H9 (cell line): ENCODE results near the gene NODAL. TPM values are rescaled to one million over a fixed set of nuclear protein-coding genes. Genes with fewer than 3 reads are reported as not detected.
A peak's percentile ranks its signal among the peaks of the same experiment; 100 is the strongest.

Experiments
- DNase-seq: peaks from one replicate; pipeline ENCODE4 v3.0.0-alpha.2; 2017
- H2AFZ ChIP-seq: one replicate; pipeline ENCODE4 v1.6.1; 2013; ENCODE audit warnings: mild to moderate bottlenecking, low read length, control low read depth, moderate library complexity
- H2AK5ac ChIP-seq: 2 replicates; pipeline ENCODE4 v1.6.1; 2013; ENCODE audit warnings: low read length, control low read depth, mixed read lengths; ENCODE audit not compliant: insufficient read length
- H2BK120ac ChIP-seq: one replicate; pipeline ENCODE4 v1.6.1; 2013; ENCODE audit warnings: low read depth, mild to moderate bottlenecking, low read length, control low read depth, inconsistent platforms; ENCODE audit not compliant: poor library complexity, severe bottlenecking
- H2BK12ac ChIP-seq: 2 replicates; pipeline ENCODE4 v1.6.1; 2013; ENCODE audit warnings: low read length, control low read depth, mixed read lengths, low read depth; ENCODE audit not compliant: insufficient read length
- H2BK15ac ChIP-seq: 2 replicates; pipeline ENCODE4 v1.6.1; 2013; ENCODE audit warnings: low read depth, low read length, control low read depth
- H2BK20ac ChIP-seq: one replicate; pipeline ENCODE4 v1.6.1; 2013; ENCODE audit warnings: low read depth, mild to moderate bottlenecking, low read length, control low read depth, inconsistent platforms; ENCODE audit not compliant: poor library complexity, severe bottlenecking
- H2BK5ac ChIP-seq: 2 replicates; pipeline ENCODE4 v1.6.1; 2013; ENCODE audit warnings: low read length, control low read depth, mixed read lengths; ENCODE audit not compliant: insufficient read length
- H3K14ac ChIP-seq: 2 replicates; pipeline ENCODE4 v1.6.1; 2013; ENCODE audit warnings: low read length, control low read depth; ENCODE audit not compliant: insufficient read depth
- H3K18ac ChIP-seq: 2 replicates; pipeline ENCODE4 v1.6.1; 2013; ENCODE audit warnings: low read depth, mild to moderate bottlenecking, mixed read lengths, low read length, control low read depth; ENCODE audit not compliant: insufficient read length
- H3K23ac ChIP-seq: 2 replicates; pipeline ENCODE4 v1.6.1; 2013; ENCODE audit warnings: low read length, control low read depth, mixed read lengths, low read depth; ENCODE audit not compliant: insufficient read length
- H3K23me2 ChIP-seq: 2 replicates; pipeline ENCODE4 v1.6.1; 2013; ENCODE audit warnings: low read depth, mild to moderate bottlenecking, mixed read lengths, low read length, control low read depth; ENCODE audit not compliant: insufficient read length, poor library complexity, severe bottlenecking
- H3K27ac ChIP-seq: 2 replicates; pipeline ENCODE4 v1.5.1; 2013; ENCODE audit warnings: low read length, control low read depth, mixed read lengths, low read depth; ENCODE audit not compliant: insufficient read length
- H3K27me3 ChIP-seq: 2 replicates; pipeline ENCODE4 v1.6.1; 2013; ENCODE audit warnings: low read length, control low read depth, inconsistent platforms; ENCODE audit not compliant: insufficient read depth
- H3K4ac ChIP-seq: 2 replicates; pipeline ENCODE4 v1.6.1; 2013; ENCODE audit warnings: low read depth, mild to moderate bottlenecking, control low read depth, inconsistent platforms, low read length, moderate library complexity
- H3K4me1 ChIP-seq: 2 replicates; pipeline ENCODE4 v1.6.1; 2013; ENCODE audit warnings: low read length, control low read depth, inconsistent platforms; ENCODE audit not compliant: insufficient read depth
- H3K4me2 ChIP-seq: 2 replicates; pipeline ENCODE4 v1.6.1; 2013; ENCODE audit warnings: low read length, control low read depth, mixed read lengths; ENCODE audit not compliant: insufficient read length, insufficient read depth
- H3K56ac ChIP-seq: 2 replicates; pipeline ENCODE4 v1.6.1; 2013; ENCODE audit warnings: low read depth, mild to moderate bottlenecking, mixed read lengths, low read length, control low read depth; ENCODE audit not compliant: insufficient read length
- H3K79me1 ChIP-seq: 2 replicates; pipeline ENCODE4 v1.6.1; 2013; ENCODE audit warnings: low read depth, mild to moderate bottlenecking, moderate library complexity, low read length, control low read depth, inconsistent platforms; ENCODE audit not compliant: insufficient read depth, poor library complexity, severe bottlenecking
- H3K79me2 ChIP-seq: 2 replicates; pipeline ENCODE4 v1.6.1; 2013; ENCODE audit warnings: low read length, control low read depth, inconsistent platforms; ENCODE audit not compliant: insufficient read depth
- H3K9ac ChIP-seq: 2 replicates; pipeline ENCODE4 v1.6.1; 2013; ENCODE audit warnings: low read length, control low read depth, mixed read lengths; ENCODE audit not compliant: insufficient read length; ENCODE audit errors: extremely low read depth
- H3K9me3 ChIP-seq: one replicate; pipeline ENCODE4 v1.6.1; 2013; ENCODE audit warnings: low read depth, low read length, inconsistent platforms; ENCODE audit not compliant: control insufficient read depth
- H3T11ph ChIP-seq: one replicate; pipeline ENCODE4 v1.6.1; 2013; ENCODE audit warnings: mild to moderate bottlenecking, low read length, control low read depth, inconsistent platforms
- H4K20me1 ChIP-seq: one replicate; pipeline ENCODE4 v1.6.1; 2013; ENCODE audit not compliant: control insufficient read depth, insufficient read length, insufficient read depth
- H4K5ac ChIP-seq: 2 replicates; pipeline ENCODE4 v1.6.1; 2013; ENCODE audit warnings: low read depth, mild to moderate bottlenecking, mixed read lengths, low read length, control low read depth; ENCODE audit not compliant: insufficient read length
- H4K8ac ChIP-seq: replicated peaks from 2 replicates; pipeline ENCODE4 v1.6.1; 2013; ENCODE audit warnings: low read length, control low read depth, mixed read lengths, low read depth; ENCODE audit not compliant: insufficient read length
- H4K91ac ChIP-seq: 2 replicates; pipeline ENCODE4 v1.6.1; 2013; ENCODE audit warnings: low read depth, mild to moderate bottlenecking, moderate library complexity, mixed read lengths, low read length, control low read depth; ENCODE audit not compliant: insufficient read length
- H3K27ac Mint-ChIP-seq, 3 experiments: 2 replicates in 2 of 3; 3 replicates in 1 of 3; pipeline ENCODE4 v1.8.0; 2020 to 2021; ENCODE audit warnings: mixed read lengths in 3 of 3, mild to moderate bottlenecking in 1 of 3, moderate library complexity in 1 of 3
- H3K27me3 Mint-ChIP-seq: 2 replicates; pipeline ENCODE4 v1.8.0; 2021; ENCODE audit warnings: low read depth, mild to moderate bottlenecking, moderate library complexity, mixed read lengths
- H3K36me3 Mint-ChIP-seq, 3 experiments: 2 replicates in 2 of 3; 3 replicates in 1 of 3; pipeline ENCODE4 v1.8.0; 2020 to 2021; ENCODE audit warnings: low read depth in 3 of 3, mixed read lengths in 3 of 3; ENCODE audit not compliant: insufficient read depth in 1 of 3
- H3K4me1 Mint-ChIP-seq, 2 experiments: 2 replicates each; pipeline ENCODE4 v1.8.0; 2020; ENCODE audit warnings: mixed read lengths in 2 of 2
- H3K4me3 Mint-ChIP-seq, 2 experiments: 2 replicates in 1 of 2; 3 replicates in 1 of 2; pipeline ENCODE4 v1.8.0; 2020 to 2021; ENCODE audit warnings: mild to moderate bottlenecking in 2 of 2, mixed read lengths in 2 of 2, moderate library complexity in 1 of 2
- H3K9me3 Mint-ChIP-seq, 2 experiments: 2 replicates in 1 of 2; 3 replicates in 1 of 2; pipeline ENCODE4 v1.8.0; 2020; ENCODE audit warnings: mild to moderate bottlenecking in 2 of 2, mixed read lengths in 2 of 2, moderate library complexity in 1 of 2
- WGBS: extraction: QIAGEN DNeasy Blood & Tissue Kit; methylation state at CpG from one replicate; pipeline ENCODE4 v1.1.7; 2013; ENCODE audit warnings: missing lambda C conversion rate, low lambda C conversion rate, mixed read lengths; ENCODE audit not compliant: insufficient read length; ENCODE audit errors: extremely low coverage; 5-methylcytosine and 5-hydroxymethylcytosine counted together
- total RNA-seq: library from RNA; stranded (reverse); gene quantifications from 2 replicates; pipeline ENCODE4 v1.2.1, GENCODE V29; 2021
- TF ChIP-seq, protein P1 (sequence below): fragments of 200-600 bp; sonication (generic); conservative IDR thresholded peaks from 3 replicates; pipeline ENCODE4 v1.8.0; 2021; ENCODE audit warnings: antibody characterized with exemption, mild to moderate bottlenecking

Gene NODAL
- total RNA-seq, 1 experiment from 2014 or later, result 80.7 TPM

DNA sequence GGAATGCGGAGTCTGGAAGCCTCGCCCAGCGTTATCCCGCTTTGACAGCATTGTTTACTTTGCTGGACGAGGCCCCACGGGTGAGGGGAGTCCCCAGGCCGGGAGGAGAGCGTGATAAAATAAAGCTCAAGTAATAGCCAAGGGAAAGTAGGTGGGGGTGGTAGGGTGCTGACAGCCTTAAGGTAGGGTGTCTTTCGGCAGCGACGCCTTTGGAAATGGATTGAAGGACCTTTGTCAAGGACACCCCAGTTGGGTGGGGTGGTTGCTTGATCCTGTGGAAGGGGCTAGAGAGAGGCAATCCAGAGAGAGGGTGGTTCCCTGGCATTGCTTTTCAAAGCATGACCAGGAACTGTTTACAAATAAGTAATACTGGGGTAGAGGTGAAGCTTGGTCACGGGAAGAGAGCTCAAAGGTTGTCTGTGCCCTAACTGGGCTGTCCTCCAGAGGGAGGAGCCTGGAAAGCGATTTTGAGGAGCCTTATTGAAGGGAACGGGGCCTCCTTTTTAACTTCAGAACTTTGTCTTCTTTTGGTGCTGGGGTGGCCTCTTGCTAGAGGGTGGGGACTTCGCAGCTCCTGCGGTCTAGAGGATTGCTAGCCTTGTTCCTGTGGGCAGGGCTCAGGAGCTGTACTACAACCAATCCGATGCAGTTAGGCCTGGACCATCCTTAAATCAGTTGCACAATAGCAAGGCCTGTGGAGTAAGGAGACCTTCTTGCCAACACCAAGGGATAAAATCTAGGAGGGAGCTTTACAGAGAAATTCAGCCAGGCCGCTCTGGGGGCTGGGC is 36.2 kb downstream of the NODAL start:
- no peaks in the 10 kb centered on the region for H3K9me3 ChIP-seq
- H2BK12ac ChIP-seq, result no peak overlapping the region
- no peak overlapping the region for H2BK15ac ChIP-seq
- peak overlapping the region; percentile 96 for H3K9ac ChIP-seq
- Mint-ChIP-seq H3K9me3 (peaks cover 6 to 12% of the 10 kb centered on the region in 2 experiments; a peak in 4 of 5 replicates), H3K27ac (peak overlapping the region in 2 of 3 experiments; percentile 95 to 96; a peak in 4 of 7 replicates), H3K4me3 (peak overlapping the region; percentile 92 to 99), H3K27me3 (no peaks in the 10 kb centered on the region), H3K36me3 (peaks cover 30 to 32% (median 30%) of the 10 kb centered on the region in 3 experiments), H3K4me1 (peaks cover 37 to 39% of the 10 kb centered on the region in 2 experiments)
- no peak overlapping the region for H3K27ac ChIP-seq
- H3K56ac ChIP-seq, result no peak overlapping the region
- H2BK5ac ChIP-seq, result no peak overlapping the region
- no peak overlapping the region for H2BK120ac ChIP-seq
- no peak overlapping the region for H2AFZ ChIP-seq
- H3K18ac ChIP-seq, result no peak overlapping the region
- H2BK20ac ChIP-seq, result no peak overlapping the region
- H4K5ac ChIP-seq, result no peak overlapping the region
- no peak overlapping the region for H3T11ph ChIP-seq
- H4K20me1 ChIP-seq, result peaks cover 3% of the 10 kb centered on the region
- no peak overlapping the region for H4K8ac ChIP-seq
- H3K4me2 ChIP-seq, result peak overlapping the region; percentile 98
- TF ChIP-seq, protein P1, sequence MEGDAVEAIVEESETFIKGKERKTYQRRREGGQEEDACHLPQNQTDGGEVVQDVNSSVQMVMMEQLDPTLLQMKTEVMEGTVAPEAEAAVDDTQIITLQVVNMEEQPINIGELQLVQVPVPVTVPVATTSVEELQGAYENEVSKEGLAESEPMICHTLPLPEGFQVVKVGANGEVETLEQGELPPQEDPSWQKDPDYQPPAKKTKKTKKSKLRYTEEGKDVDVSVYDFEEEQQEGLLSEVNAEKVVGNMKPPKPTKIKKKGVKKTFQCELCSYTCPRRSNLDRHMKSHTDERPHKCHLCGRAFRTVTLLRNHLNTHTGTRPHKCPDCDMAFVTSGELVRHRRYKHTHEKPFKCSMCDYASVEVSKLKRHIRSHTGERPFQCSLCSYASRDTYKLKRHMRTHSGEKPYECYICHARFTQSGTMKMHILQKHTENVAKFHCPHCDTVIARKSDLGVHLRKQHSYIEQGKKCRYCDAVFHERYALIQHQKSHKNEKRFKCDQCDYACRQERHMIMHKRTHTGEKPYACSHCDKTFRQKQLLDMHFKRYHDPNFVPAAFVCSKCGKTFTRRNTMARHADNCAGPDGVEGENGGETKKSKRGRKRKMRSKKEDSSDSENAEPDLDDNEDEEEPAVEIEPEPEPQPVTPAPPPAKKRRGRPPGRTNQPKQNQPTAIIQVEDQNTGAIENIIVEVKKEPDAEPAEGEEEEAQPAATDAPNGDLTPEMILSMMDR, result no peak
- no peaks in the 10 kb centered on the region for H3K27me3 ChIP-seq
- DNase-seq, result no peak
- no peak overlapping the region for H3K23ac ChIP-seq
- H4K91ac ChIP-seq, result no peak overlapping the region
- H3K79me1 ChIP-seq, result peaks cover 15% of the 10 kb centered on the region
- H3K4me1 ChIP-seq, result peaks cover 4% of the 10 kb centered on the region; the same call in 1 of the 2 replicates
- H2AK5ac ChIP-seq, result no peak overlapping the region
- peaks cover 14% of the 10 kb centered on the region for H3K23me2 ChIP-seq
- no peak overlapping the region; the same call in 1 of the 2 replicates for H3K14ac ChIP-seq
- H3K4ac ChIP-seq, result no peak overlapping the region
- no CpG with 5 or more reads among the region's 18 CpGs for WGBS
- peaks cover 28% of the 10 kb centered on the region; the same call in 1 of the 2 replicates for H3K79me2 ChIP-seq
